Measurements from ENCODE around the gene SLC2A13.

DNA sequence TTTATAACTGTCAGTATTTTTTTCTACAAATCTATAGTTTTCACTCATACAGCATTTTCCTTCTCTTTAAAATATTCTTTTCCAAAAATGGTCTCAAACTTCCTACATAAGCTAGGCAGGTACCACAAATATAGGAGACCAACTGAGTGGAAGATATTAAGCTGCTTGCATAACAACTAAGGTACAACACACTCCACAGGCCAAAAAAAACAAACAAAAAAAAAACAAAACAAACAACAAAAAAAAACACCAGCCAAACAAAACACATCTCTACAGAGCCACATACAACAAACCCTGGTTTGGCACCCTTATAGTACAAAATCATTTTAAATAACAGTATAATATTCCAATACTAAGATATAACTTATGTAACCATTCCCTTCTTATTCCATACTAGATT is 50.1 kb downstream of the SLC2A13 start:
- TF ChIP-seq CTCF (IDR thresholded peaks at IDR 0.05 in 8 of 11, conservative IDR thresholded peaks at IDR 0.05 in 3 of 11): no peak
- no peak for TF ChIP-seq POLR2A (IDR thresholded peaks at IDR 0.05)
- no peak for TF ChIP-seq POLR2AphosphoS5 (IDR thresholded peaks at IDR 0.05)
